GM19238 (cell line): ENCODE results near the gene CCBE1.
"Not testable (repeated sequence)": the region's sequence is repeated elsewhere in the genome, so short reads cannot be mapped to it uniquely, and the experiment has no call there.

Experiments used
- DNase-seq: peaks from one replicate; pipeline ENCODE4 v3.0.0; 2011; ENCODE audit warnings: low spot score; ENCODE audit not compliant: insufficient read length

The CCBE1 gene

GRCh38 chr18:59684777-59685176, 12.4 kb downstream of the CCBE1 start:
- no peak for DNase-seq

- DNase-seq, result no peak
These were observed 15.7 kb downstream of the CCBE1 start for GRCh38 chr18:59681521-59682004.

GRCh38 chr18:59681051-59681450, 16.2 kb downstream of the CCBE1 start:
- no peak for DNase-seq

- DNase-seq, result no peak
These were observed 21.9 kb downstream of the CCBE1 start for GRCh38 chr18:59675346-59675745.

- DNase-seq, result no peak
These were observed 22.3 kb downstream of the CCBE1 start for GRCh38 chr18:59674903-59675270.

GRCh38 chr18:59674186-59674902, 22.9 kb downstream of the CCBE1 start:
- DNase-seq, result no peak

- DNase-seq, result no peak
These were observed 24.9 kb downstream of the CCBE1 start for GRCh38 chr18:59672235-59672711.

GRCh38 chr18:59671551-59671950, 25.7 kb downstream of the CCBE1 start:
- DNase-seq, result no peak

GRCh38 chr18:59669872-59670657, 27.2 kb downstream of the CCBE1 start:
- no peak for DNase-seq

GRCh38 chr18:59667488-59667887, 29.7 kb downstream of the CCBE1 start:
- DNase-seq, result no peak

GRCh38 chr18:59666007-59666402, 31.2 kb downstream of the CCBE1 start:
- DNase-seq, result not testable (repeated sequence)

GRCh38 chr18:59665057-59666006, 31.9 kb downstream of the CCBE1 start:
- no peak for DNase-seq

- DNase-seq, result no peak
These were observed 32.9 kb downstream of the CCBE1 start for GRCh38 chr18:59664329-59664728.

- DNase-seq, result no peak
These were observed 34.1 kb downstream of the CCBE1 start for GRCh38 chr18:59663096-59663495.

- no peak for DNase-seq
These were observed 35.1 kb downstream of the CCBE1 start for GRCh38 chr18:59661891-59662701.

- DNase-seq, result no peak
These were observed 36.2 kb downstream of the CCBE1 start for GRCh38 chr18:59660786-59661743.

- no peak for DNase-seq
These were observed 36.9 kb downstream of the CCBE1 start for GRCh38 chr18:59660366-59660765.

- no peak for DNase-seq
These were observed 37.6 kb downstream of the CCBE1 start for GRCh38 chr18:59659508-59660170.

GRCh38 chr18:59658941-59659340, 38.3 kb downstream of the CCBE1 start:
- DNase-seq, result no peak
